HG03558 (cell line): Measurements from ENCODE around the gene BNC2.

Experiments used
- ATAC-seq: cut with Tn5 transposase; IDR thresholded peaks from one replicate; pipeline ENCODE4 v1.9.1; 2021; ENCODE audit warnings: moderate number of reproducible peaks; ENCODE audit not compliant: unreplicated experiment; ENCODE audit errors: extremely low read depth

BNC2 gene

GRCh38 chr9:16406526-16407225, 463.8 kb downstream of the BNC2 start:
- no peak for ATAC-seq

- ATAC-seq, result no peak
These were observed 465.0 kb downstream of the BNC2 start for GRCh38 chr9:16405421-16405820.

- ATAC-seq, result no peak
These were observed 468.8 kb downstream of the BNC2 start for GRCh38 chr9:16401701-16402100.

- no peak for ATAC-seq
These were observed 471.8 kb downstream of the BNC2 start for GRCh38 chr9:16398691-16399090.

- no peak for ATAC-seq
These were observed 474.1 kb downstream of the BNC2 start for GRCh38 chr9:16396389-16396788.

GRCh38 chr9:16391369-16391768, 479.1 kb downstream of the BNC2 start:
- no peak for ATAC-seq

- no peak for ATAC-seq
These were observed 483.1 kb downstream of the BNC2 start for GRCh38 chr9:16387382-16387781.

GRCh38 chr9:16386827-16387077, 483.7 kb downstream of the BNC2 start:
- ATAC-seq, result no peak

- no peak for ATAC-seq
These were observed 484.3 kb downstream of the BNC2 start for GRCh38 chr9:16386007-16386826.

GRCh38 chr9:16385590-16385989, 484.9 kb downstream of the BNC2 start:
- no peak for ATAC-seq

GRCh38 chr9:16384993-16385392, 485.5 kb downstream of the BNC2 start:
- ATAC-seq, result no peak

GRCh38 chr9:16377311-16377710, 493.2 kb downstream of the BNC2 start:
- ATAC-seq, result no peak

- no peak for ATAC-seq
These were observed 499.2 kb downstream of the BNC2 start for GRCh38 chr9:16371306-16371705.

- ATAC-seq, result no peak
These were observed 499.8 kb downstream of the BNC2 start for GRCh38 chr9:16370647-16371046.

GRCh38 chr9:16369427-16369826, 501.0 kb downstream of the BNC2 start:
- ATAC-seq, result no peak

GRCh38 chr9:16368237-16369087, 502.0 kb downstream of the BNC2 start:
- no peak for ATAC-seq

- no peak for ATAC-seq
These were observed 502.8 kb downstream of the BNC2 start for GRCh38 chr9:16367605-16368231.

GRCh38 chr9:16364347-16364746, 506.1 kb downstream of the BNC2 start:
- no peak for ATAC-seq

GRCh38 chr9:16363916-16364315, 506.6 kb downstream of the BNC2 start:
- no peak for ATAC-seq

- ATAC-seq, result no peak
These were observed 507.2 kb downstream of the BNC2 start for GRCh38 chr9:16363073-16363781.
